CD4-positive, CD25-positive, alpha-beta regulatory T cell (primary cell): ENCODE measurements around the gene ZBTB42. TPM values are rescaled to one million over a fixed set of nuclear protein-coding genes. Genes with fewer than 3 reads are reported as not detected.
A peak's percentile ranks its signal among the peaks of the same experiment; 100 is the strongest.
"Not testable (repeated sequence)": the region's sequence is repeated elsewhere in the genome, so short reads cannot be mapped to it uniquely, and the experiment has no call there.

Experiments used
- ATAC-seq, 2 donors: fragments of 150-1000 bp; cut with Tn5 transposase; one replicate each; pipeline ENCODE4 v1.10.0; 2021; ENCODE audit warnings: low read depth in 2 of 2, moderate number of reproducible peaks in 2 of 2, moderate library complexity in 1 of 2
- DNase-seq, 3 donors: peaks; one replicate each; pipeline versions ENCODE4 v3.0.0 to v3.0.0-alpha.2; 2012 to 2022; ENCODE audit warnings: mixed read lengths in 1 of 3
- H3K27ac ChIP-seq: one replicate; pipeline ENCODE4 v1.7.0; 2013; ENCODE audit warnings: mild to moderate bottlenecking, low read length; ENCODE audit not compliant: insufficient read depth, poor library complexity, severe bottlenecking
- H3K27me3 ChIP-seq: one replicate; pipeline ENCODE4 v1.7.0; 2013; ENCODE audit warnings: low read length; ENCODE audit not compliant: control insufficient read depth, insufficient read depth
- H3K36me3 ChIP-seq: one replicate; pipeline ENCODE4 v1.7.0; 2013; ENCODE audit warnings: mild to moderate bottlenecking, low read length, moderate library complexity; ENCODE audit not compliant: control insufficient read depth, insufficient read depth
- H3K4me1 ChIP-seq: 2 replicates; pipeline ENCODE4 v1.7.0; 2013; ENCODE audit warnings: mild to moderate bottlenecking, low read length; ENCODE audit not compliant: insufficient read depth, control insufficient read depth, poor library complexity, severe bottlenecking
- H3K4me3 ChIP-seq: one replicate; pipeline ENCODE4 v1.7.0; 2013; ENCODE audit warnings: low read depth, mild to moderate bottlenecking, low read length, moderate library complexity
- H3K9me3 ChIP-seq, 2 experiments: 1 replicate in 1 of 2; 2 replicates in 1 of 2; pipeline ENCODE4 v1.7.0; 2013; ENCODE audit warnings: low read length in 2 of 2, mild to moderate bottlenecking in 1 of 2, moderate library complexity in 1 of 2; ENCODE audit not compliant: control insufficient read depth in 2 of 2
- H3K27ac Mint-ChIP-seq, 3 donors: one replicate each; pipeline ENCODE4 v1.8.0; 2020 to 2022; ENCODE audit warnings: mild to moderate bottlenecking in 3 of 3, mixed read lengths in 3 of 3, moderate library complexity in 2 of 3
- H3K27me3 Mint-ChIP-seq: one replicate; pipeline ENCODE4 v1.8.0; 2022; ENCODE audit warnings: mild to moderate bottlenecking, mixed read lengths
- H3K36me3 Mint-ChIP-seq: one replicate; pipeline ENCODE4 v1.8.0; 2020; ENCODE audit warnings: mixed read lengths
- H3K4me1 Mint-ChIP-seq, 4 donors: one replicate each; pipeline ENCODE4 v1.8.0; 2020 to 2022; ENCODE audit warnings: mixed read lengths in 4 of 4, mild to moderate bottlenecking in 1 of 4
- H3K4me3 Mint-ChIP-seq, 4 donors: one replicate each; pipeline ENCODE4 v1.8.0; 2020 to 2022; ENCODE audit warnings: mild to moderate bottlenecking in 4 of 4, mixed read lengths in 4 of 4, moderate library complexity in 3 of 4
- H3K9me3 Mint-ChIP-seq, 7 donors: one replicate each; pipeline ENCODE4 v1.8.0; 2020 to 2022; ENCODE audit warnings: mixed read lengths in 7 of 7, mild to moderate bottlenecking in 3 of 7, moderate library complexity in 2 of 7
- polyA plus RNA-seq, 4 donors: library from polyadenylated mRNA; unstranded; fragments of 300-500 nt; fragmentation: Illumina TruSeq; gene quantifications; one replicate each; pipeline ENCODE4 v1.2.3, GENCODE V29; 2021
- total RNA-seq: library from RNA; stranded (reverse); gene quantifications from one replicate; pipeline ENCODE4 v1.2.3, GENCODE V29; 2022

ZBTB42 gene
- total and polyA plus RNA-seq, 5 donors from 2014 or later = 1.3 to 3.6 (median 2.0) TPM

- not testable (repeated sequence) for H3K27ac ChIP-seq, DNase-seq, H3K4me1 Mint-ChIP-seq, H3K36me3 Mint-ChIP-seq, H3K4me3 Mint-ChIP-seq, H3K36me3 ChIP-seq, H3K9me3 Mint-ChIP-seq, H3K4me1 ChIP-seq, H3K27me3 ChIP-seq, H3K4me3 ChIP-seq, H3K9me3 ChIP-seq, H3K27ac Mint-ChIP-seq, ATAC-seq
- peaks cover 18% of the 10 kb centered on the region for H3K27me3 Mint-ChIP-seq
These were observed 35.5 kb downstream of the ZBTB42 start for GRCh38 chr14:104836171-104836935.

GRCh38 chr14:104841730-104842129 is 40.8 kb downstream of the ZBTB42 start:
- ATAC-seq = no peak
- H3K9me3 ChIP-seq = no peaks in the 10 kb centered on the region
- no peak for DNase-seq
- H3K27ac ChIP-seq = no peak overlapping the region
- H3K4me1 ChIP-seq = no peaks in the 10 kb centered on the region
- H3K27ac Mint-ChIP-seq = no peak overlapping the region
- no peak overlapping the region for H3K4me3 ChIP-seq
- H3K36me3 Mint-ChIP-seq = no peaks in the 10 kb centered on the region
- peaks cover 56% of the 10 kb centered on the region for H3K27me3 Mint-ChIP-seq
- no peaks in the 10 kb centered on the region for H3K36me3 ChIP-seq
- H3K27me3 ChIP-seq = peaks cover 22% of the 10 kb centered on the region
- H3K4me1 Mint-ChIP-seq = peaks cover 0 to 12% (median 0%) of the 10 kb centered on the region in 4 donors
- no peaks in the 10 kb centered on the region for H3K9me3 Mint-ChIP-seq
- H3K4me3 Mint-ChIP-seq = no peak overlapping the region

GRCh38 chr14:104843006-104843405 is 42.1 kb downstream of the ZBTB42 start:
- Mint-ChIP-seq H3K27ac (no peak overlapping the region), H3K4me3 (no peak overlapping the region), H3K9me3 (no peaks in the 10 kb centered on the region), H3K4me1 (peaks cover 0 to 12% (median 0%) of the 10 kb centered on the region in 4 donors), H3K27me3 (peaks cover 65% of the 10 kb centered on the region), H3K36me3 (no peaks in the 10 kb centered on the region)
- no peaks in the 10 kb centered on the region for H3K36me3 ChIP-seq
- H3K27me3 ChIP-seq = peaks cover 22% of the 10 kb centered on the region
- no peaks in the 10 kb centered on the region for H3K9me3 ChIP-seq
- no peaks in the 10 kb centered on the region for H3K4me1 ChIP-seq
- no peak overlapping the region for H3K27ac ChIP-seq
- ATAC-seq (no peak), DNase-seq (no peak)
- no peak overlapping the region for H3K4me3 ChIP-seq

GRCh38 chr14:104843442-104844305 is 42.8 kb downstream of the ZBTB42 start:
- Histone ChIP-seq H3K27me3 (peaks cover 22% of the 10 kb centered on the region), H3K4me1 (no peaks in the 10 kb centered on the region), H3K27ac (no peak overlapping the region), H3K36me3 (no peaks in the 10 kb centered on the region), H3K9me3 (no peaks in the 10 kb centered on the region), H3K4me3 (no peak overlapping the region)
- Mint-ChIP-seq H3K4me1 (peaks cover 0 to 12% (median 0%) of the 10 kb centered on the region in 4 donors), H3K9me3 (no peaks in the 10 kb centered on the region), H3K27me3 (peaks cover 64% of the 10 kb centered on the region), H3K36me3 (no peaks in the 10 kb centered on the region), H3K27ac (no peak overlapping the region), H3K4me3 (no peak overlapping the region)
- DNase-seq = no peak
- no peak for ATAC-seq

GRCh38 chr14:104844306-104845032 is 43.6 kb downstream of the ZBTB42 start:
- H3K4me3 Mint-ChIP-seq = no peak overlapping the region
- H3K27me3 ChIP-seq = peaks cover 22% of the 10 kb centered on the region
- H3K27ac Mint-ChIP-seq = no peak overlapping the region
- no peak for DNase-seq
- H3K27ac ChIP-seq = no peak overlapping the region
- no peaks in the 10 kb centered on the region for H3K9me3 Mint-ChIP-seq
- no peak overlapping the region for H3K4me3 ChIP-seq
- H3K4me1 ChIP-seq = no peaks in the 10 kb centered on the region
- H3K36me3 Mint-ChIP-seq = no peaks in the 10 kb centered on the region
- H3K9me3 ChIP-seq = no peaks in the 10 kb centered on the region
- peaks cover 0 to 12% (median 0%) of the 10 kb centered on the region in 4 donors for H3K4me1 Mint-ChIP-seq
- no peak for ATAC-seq
- peaks cover 59% of the 10 kb centered on the region for H3K27me3 Mint-ChIP-seq
- H3K36me3 ChIP-seq = no peaks in the 10 kb centered on the region

GRCh38 chr14:104845033-104845666 is 44.2 kb downstream of the ZBTB42 start:
- Histone ChIP-seq H3K27ac (no peak overlapping the region), H3K4me3 (no peak overlapping the region), H3K9me3 (no peaks in the 10 kb centered on the region), H3K36me3 (no peaks in the 10 kb centered on the region), H3K27me3 (peaks cover 22% of the 10 kb centered on the region), H3K4me1 (no peaks in the 10 kb centered on the region)
- Mint-ChIP-seq H3K27me3 (peaks cover 60% of the 10 kb centered on the region), H3K9me3 (no peaks in the 10 kb centered on the region), H3K4me3 (no peak overlapping the region), H3K4me1 (peaks cover 0 to 12% (median 0%) of the 10 kb centered on the region in 4 donors), H3K36me3 (no peaks in the 10 kb centered on the region), H3K27ac (no peak overlapping the region)
- no peak for DNase-seq
- ATAC-seq = no peak

GRCh38 chr14:104845834-104846441 is 45.0 kb downstream of the ZBTB42 start:
- Histone ChIP-seq H3K27ac (no peak overlapping the region), H3K4me1 (no peaks in the 10 kb centered on the region), H3K36me3 (no peaks in the 10 kb centered on the region), H3K4me3 (no peak overlapping the region), H3K9me3 (no peaks in the 10 kb centered on the region), H3K27me3 (peaks cover 26% of the 10 kb centered on the region)
- peak overlapping the region in 1 of 4 donors; percentile 2 for H3K4me3 Mint-ChIP-seq
- ATAC-seq (no peak), DNase-seq (no peak)
- no peaks in the 10 kb centered on the region for H3K9me3 Mint-ChIP-seq
- peaks cover 63% of the 10 kb centered on the region for H3K27me3 Mint-ChIP-seq
- H3K4me1 Mint-ChIP-seq = peaks cover 0 to 12% (median 0%) of the 10 kb centered on the region in 4 donors
- no peak overlapping the region for H3K27ac Mint-ChIP-seq
- H3K36me3 Mint-ChIP-seq = no peaks in the 10 kb centered on the region
